ENCODE data around the gene SHISA6. TPM values are rescaled to one million over a fixed set of nuclear protein-coding genes. Genes with fewer than 3 reads are reported as not detected.

SHISA6 gene
- polyA plus RNA-seq, 1 donor from 2014 or later: 1.8 TPM

DNA sequence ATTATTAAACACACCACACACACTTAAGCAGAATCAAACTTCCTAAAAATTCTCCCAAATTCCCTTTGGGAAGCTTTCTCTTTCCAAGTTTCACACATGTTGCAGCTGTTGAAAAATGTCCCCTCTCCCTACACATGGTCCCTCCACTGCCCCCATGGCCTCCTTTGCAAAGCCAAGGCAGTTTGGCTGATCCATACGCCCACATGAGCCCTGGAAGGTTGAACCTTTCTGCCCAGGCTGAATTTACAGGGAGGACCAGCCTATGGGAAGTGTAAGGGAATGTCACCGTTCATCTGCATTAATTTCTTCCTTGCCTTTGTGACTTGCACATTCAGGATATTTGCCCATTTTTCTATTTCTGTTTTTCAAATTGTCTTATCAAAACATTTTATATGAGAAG lies 31.1 kb upstream of the SHISA6 start:
- no peaks in the 10 kb centered on the region for H3K9me2 ChIP-seq (ENCODE audit: insufficient read depth, low read length)
- H3F3A ChIP-seq (ENCODE audit: insufficient read depth, low read length, poor library complexity, severe bottlenecking): no peaks in the 10 kb centered on the region

DNA sequence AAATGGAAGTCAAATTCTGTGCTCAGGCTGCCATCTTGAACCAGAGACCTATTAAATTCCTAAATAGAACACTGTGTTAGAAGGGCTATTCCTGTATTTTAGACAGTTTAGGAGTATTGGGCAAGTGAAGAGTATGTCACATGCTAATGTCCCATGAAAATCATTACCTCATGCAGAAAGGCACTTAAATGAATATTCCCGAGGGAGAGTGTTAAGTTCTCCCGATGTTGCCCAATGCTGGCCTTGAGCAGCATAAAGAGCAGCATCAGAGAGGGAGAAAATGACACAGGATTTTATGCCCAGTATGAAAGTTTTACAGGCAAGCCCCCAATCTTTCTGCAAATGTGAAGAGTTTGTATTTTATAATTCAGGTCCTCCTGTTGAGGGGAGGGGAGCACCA lies 28.2 kb upstream of the SHISA6 start:
- TF ChIP-seq SMC3 (conservative IDR thresholded peaks at IDR 0.05; ENCODE audit: poor library complexity): no peak
- TF ChIP-seq EP300 (conservative IDR thresholded peaks at IDR 0.05; ENCODE audit: poor library complexity, severe bottlenecking): no peak
- TF ChIP-seq EZH2 (IDR thresholded peaks at IDR 0.05; ENCODE audit: borderline replicate concordance, insufficient read depth, low read length, poor library complexity, severe bottlenecking): no peak
- TF ChIP-seq, protein P1, sequence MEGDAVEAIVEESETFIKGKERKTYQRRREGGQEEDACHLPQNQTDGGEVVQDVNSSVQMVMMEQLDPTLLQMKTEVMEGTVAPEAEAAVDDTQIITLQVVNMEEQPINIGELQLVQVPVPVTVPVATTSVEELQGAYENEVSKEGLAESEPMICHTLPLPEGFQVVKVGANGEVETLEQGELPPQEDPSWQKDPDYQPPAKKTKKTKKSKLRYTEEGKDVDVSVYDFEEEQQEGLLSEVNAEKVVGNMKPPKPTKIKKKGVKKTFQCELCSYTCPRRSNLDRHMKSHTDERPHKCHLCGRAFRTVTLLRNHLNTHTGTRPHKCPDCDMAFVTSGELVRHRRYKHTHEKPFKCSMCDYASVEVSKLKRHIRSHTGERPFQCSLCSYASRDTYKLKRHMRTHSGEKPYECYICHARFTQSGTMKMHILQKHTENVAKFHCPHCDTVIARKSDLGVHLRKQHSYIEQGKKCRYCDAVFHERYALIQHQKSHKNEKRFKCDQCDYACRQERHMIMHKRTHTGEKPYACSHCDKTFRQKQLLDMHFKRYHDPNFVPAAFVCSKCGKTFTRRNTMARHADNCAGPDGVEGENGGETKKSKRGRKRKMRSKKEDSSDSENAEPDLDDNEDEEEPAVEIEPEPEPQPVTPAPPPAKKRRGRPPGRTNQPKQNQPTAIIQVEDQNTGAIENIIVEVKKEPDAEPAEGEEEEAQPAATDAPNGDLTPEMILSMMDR (IDR thresholded peaks at IDR 0.05; ENCODE audit: poor library complexity, severe bottlenecking): no peak
- no peak for TF ChIP-seq RAD21 (conservative IDR thresholded peaks at IDR 0.05)
- TF ChIP-seq TAF1 (IDR thresholded peaks at IDR 0.05; ENCODE audit: low read depth): no peak
- TF ChIP-seq POLR2AphosphoS5 (IDR thresholded peaks at IDR 0.05): no peak
- TF ChIP-seq, protein P2, sequence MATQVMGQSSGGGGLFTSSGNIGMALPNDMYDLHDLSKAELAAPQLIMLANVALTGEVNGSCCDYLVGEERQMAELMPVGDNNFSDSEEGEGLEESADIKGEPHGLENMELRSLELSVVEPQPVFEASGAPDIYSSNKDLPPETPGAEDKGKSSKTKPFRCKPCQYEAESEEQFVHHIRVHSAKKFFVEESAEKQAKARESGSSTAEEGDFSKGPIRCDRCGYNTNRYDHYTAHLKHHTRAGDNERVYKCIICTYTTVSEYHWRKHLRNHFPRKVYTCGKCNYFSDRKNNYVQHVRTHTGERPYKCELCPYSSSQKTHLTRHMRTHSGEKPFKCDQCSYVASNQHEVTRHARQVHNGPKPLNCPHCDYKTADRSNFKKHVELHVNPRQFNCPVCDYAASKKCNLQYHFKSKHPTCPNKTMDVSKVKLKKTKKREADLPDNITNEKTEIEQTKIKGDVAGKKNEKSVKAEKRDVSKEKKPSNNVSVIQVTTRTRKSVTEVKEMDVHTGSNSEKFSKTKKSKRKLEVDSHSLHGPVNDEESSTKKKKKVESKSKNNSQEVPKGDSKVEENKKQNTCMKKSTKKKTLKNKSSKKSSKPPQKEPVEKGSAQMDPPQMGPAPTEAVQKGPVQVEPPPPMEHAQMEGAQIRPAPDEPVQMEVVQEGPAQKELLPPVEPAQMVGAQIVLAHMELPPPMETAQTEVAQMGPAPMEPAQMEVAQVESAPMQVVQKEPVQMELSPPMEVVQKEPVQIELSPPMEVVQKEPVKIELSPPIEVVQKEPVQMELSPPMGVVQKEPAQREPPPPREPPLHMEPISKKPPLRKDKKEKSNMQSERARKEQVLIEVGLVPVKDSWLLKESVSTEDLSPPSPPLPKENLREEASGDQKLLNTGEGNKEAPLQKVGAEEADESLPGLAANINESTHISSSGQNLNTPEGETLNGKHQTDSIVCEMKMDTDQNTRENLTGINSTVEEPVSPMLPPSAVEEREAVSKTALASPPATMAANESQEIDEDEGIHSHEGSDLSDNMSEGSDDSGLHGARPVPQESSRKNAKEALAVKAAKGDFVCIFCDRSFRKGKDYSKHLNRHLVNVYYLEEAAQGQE (IDR thresholded peaks at IDR 0.05; ENCODE audit: borderline replicate concordance): no peak
- TF ChIP-seq MXI1 (conservative IDR thresholded peaks at IDR 0.05; ENCODE audit: poor library complexity, severe bottlenecking): no peak

More for the DNA sequence above, 31.1 kb upstream of the SHISA6 start:
- H3K9ac ChIP-seq (ENCODE audit: low read length): no peak overlapping the region
- no peak overlapping the region for H3K4me2 ChIP-seq (ENCODE audit: low read length)
- no peaks in the 10 kb centered on the region for H3K79me2 ChIP-seq (replicated peaks; ENCODE audit: insufficient read depth, low read length)
- H2AFZ ChIP-seq (ENCODE audit: low read depth, low read length): no peak overlapping the region
- no peak for TF ChIP-seq RAD21 (conservative IDR thresholded peaks at IDR 0.05)
- no peak for TF ChIP-seq POLR2AphosphoS5 (IDR thresholded peaks at IDR 0.05)
- TF ChIP-seq, protein P1 (IDR thresholded peaks at IDR 0.05; ENCODE audit: poor library complexity, severe bottlenecking): no peak
- H3K27me3 ChIP-seq (ENCODE audit: insufficient read depth, low read depth, low read length): no peaks in the 10 kb centered on the region
- H4K20me1 ChIP-seq (ENCODE audit: insufficient read depth): no peaks in the 10 kb centered on the region
- H3K36me3 ChIP-seq (ENCODE audit: insufficient read depth, low read length): no peaks in the 10 kb centered on the region
- H3K4me3 ChIP-seq (ENCODE audit: low read length): no peak overlapping the region
- no peak overlapping the region for H3K27ac ChIP-seq (ENCODE audit: low read length)
- no peaks in the 10 kb centered on the region for H3K9me3 ChIP-seq (ENCODE audit: low read length)

More for the DNA sequence above, 28.2 kb upstream of the SHISA6 start:
- no peak overlapping the region for H3K4me2 ChIP-seq (ENCODE audit: low read length)
- no peak overlapping the region for H3K4me3 ChIP-seq (ENCODE audit: low read length)
- H3K9me2 ChIP-seq (ENCODE audit: insufficient read depth, low read length): no peaks in the 10 kb centered on the region
- H3F3A ChIP-seq (ENCODE audit: insufficient read depth, low read length, poor library complexity, severe bottlenecking): no peaks in the 10 kb centered on the region
- no peaks in the 10 kb centered on the region for H3K27me3 ChIP-seq (ENCODE audit: insufficient read depth, low read depth, low read length)
- H3K36me3 ChIP-seq (ENCODE audit: insufficient read depth, low read length): no peaks in the 10 kb centered on the region
- H3K79me2 ChIP-seq (replicated peaks; ENCODE audit: insufficient read depth, low read length): no peaks in the 10 kb centered on the region
- no peak overlapping the region for H3K27ac ChIP-seq (ENCODE audit: low read length)
- no peak overlapping the region for H2AFZ ChIP-seq (ENCODE audit: low read depth, low read length)
- no peaks in the 10 kb centered on the region for H4K20me1 ChIP-seq (ENCODE audit: insufficient read depth)
- H3K9me3 ChIP-seq (ENCODE audit: low read length): no peaks in the 10 kb centered on the region
- H3K9ac ChIP-seq (ENCODE audit: low read length): no peak overlapping the region
